ENCODE results near the gene WWOX. TPM values are rescaled to one million over a fixed set of nuclear protein-coding genes. Genes with fewer than 3 reads are reported as not detected.

WWOX gene
- total and polyA plus RNA-seq, 2 of the 13 experiments (the other 11 are each of a cell fraction or from before 2014, with no cell fraction given) = 9.1 to 37.4 TPM

- TF ChIP-seq ATF2 (CRISPR knock-in tag; IDR thresholded peaks at IDR 0.05) (peak; percentile 73), LRRFIP1 (CRISPR knock-in tag; conservative IDR thresholded peaks at IDR 0.05) (no peak), SP2 (CRISPR knock-in tag; IDR thresholded peaks at IDR 0.05) (no peak), SMARCE1 (IDR thresholded peaks at IDR 0.05; ENCODE audit: borderline replicate concordance) (no peak), HNF1A (IDR thresholded peaks at IDR 0.05; ENCODE audit: low read depth) (peak; percentile 41; the same call in 1 of the 2 replicates), HNF1A (CRISPR knock-in tag; IDR thresholded peaks at IDR 0.05; ENCODE audit: borderline replicate concordance) (no peak), CTCF (CRISPR knock-in tag; IDR thresholded peaks at IDR 0.05) (no peak), RNF219 (CRISPR knock-in tag; IDR thresholded peaks at IDR 0.05) (no peak), NR2F2 (IDR thresholded peaks at IDR 0.05; ENCODE audit: borderline replicate concordance, low read depth) (0 out of 2 replicates have a peak, but pooled peaks have one; percentile 22), ZNF18 (CRISPR knock-in tag; IDR thresholded peaks at IDR 0.05; ENCODE audit: insufficient replicate concordance) (no peak), NCOA2 (CRISPR knock-in tag; IDR thresholded peaks at IDR 0.05) (peak; percentile 88), ZBTB20 (CRISPR knock-in tag; IDR thresholded peaks at IDR 0.05; ENCODE audit: borderline replicate concordance, low read depth) (no peak)
These were observed 656.6 kb downstream of the WWOX start (continued) for GRCh38 chr16:78755751-78756661.
